DND-41 (cell line): ENCODE measurements around the gene SIRPD.

Experiments
- EZH2 ChIP-seq: IDR thresholded peaks from 3 replicates; pipeline ENCODE4 v1.6.1; 2012; ENCODE audit warnings: borderline replicate concordance, low read depth, mild to moderate bottlenecking, moderate library complexity, low read length, inconsistent platforms; ENCODE audit not compliant: severe bottlenecking
- TF ChIP-seq, protein P1 (sequence below): IDR thresholded peaks from 2 replicates; pipeline ENCODE4 v1.5.1; 2012; ENCODE audit warnings: borderline replicate concordance, low read length, moderate library complexity, mild to moderate bottlenecking; ENCODE audit not compliant: poor library complexity, severe bottlenecking; ENCODE audit errors: extremely low read depth

DNA sequence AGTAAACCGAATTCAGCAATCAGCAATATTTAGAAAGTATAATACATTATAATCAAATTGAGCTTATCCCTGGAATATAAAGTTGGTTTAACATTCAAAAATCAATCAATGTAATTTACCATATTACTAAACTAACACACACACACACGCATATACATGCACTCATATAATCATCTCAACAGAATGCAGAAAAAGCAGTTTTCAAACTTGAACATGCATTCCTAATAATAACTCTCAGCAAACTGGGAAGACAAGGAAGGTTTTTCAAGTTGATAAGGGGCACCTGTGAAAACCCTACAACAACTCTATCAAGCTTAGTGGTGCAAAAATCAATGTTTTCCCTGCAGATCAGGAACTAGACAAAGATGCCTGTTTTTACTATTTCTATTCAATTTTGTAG is 70.9 kb downstream of the SIRPD start:
- TF ChIP-seq, protein P1, sequence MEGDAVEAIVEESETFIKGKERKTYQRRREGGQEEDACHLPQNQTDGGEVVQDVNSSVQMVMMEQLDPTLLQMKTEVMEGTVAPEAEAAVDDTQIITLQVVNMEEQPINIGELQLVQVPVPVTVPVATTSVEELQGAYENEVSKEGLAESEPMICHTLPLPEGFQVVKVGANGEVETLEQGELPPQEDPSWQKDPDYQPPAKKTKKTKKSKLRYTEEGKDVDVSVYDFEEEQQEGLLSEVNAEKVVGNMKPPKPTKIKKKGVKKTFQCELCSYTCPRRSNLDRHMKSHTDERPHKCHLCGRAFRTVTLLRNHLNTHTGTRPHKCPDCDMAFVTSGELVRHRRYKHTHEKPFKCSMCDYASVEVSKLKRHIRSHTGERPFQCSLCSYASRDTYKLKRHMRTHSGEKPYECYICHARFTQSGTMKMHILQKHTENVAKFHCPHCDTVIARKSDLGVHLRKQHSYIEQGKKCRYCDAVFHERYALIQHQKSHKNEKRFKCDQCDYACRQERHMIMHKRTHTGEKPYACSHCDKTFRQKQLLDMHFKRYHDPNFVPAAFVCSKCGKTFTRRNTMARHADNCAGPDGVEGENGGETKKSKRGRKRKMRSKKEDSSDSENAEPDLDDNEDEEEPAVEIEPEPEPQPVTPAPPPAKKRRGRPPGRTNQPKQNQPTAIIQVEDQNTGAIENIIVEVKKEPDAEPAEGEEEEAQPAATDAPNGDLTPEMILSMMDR, result no peak
- no peak for TF ChIP-seq EZH2
